GM04504 (cell line): ENCODE data around the gene GNB1L.

ENCODE experiments used
- DNase-seq: peaks from one replicate; pipeline ENCODE4 v3.0.0-alpha.2; 2012; ENCODE audit warnings: low read depth

Gene GNB1L

GRCh38 chr22:19748991-19749664 is 105.5 kb downstream of the GNB1L start:
- no peak for DNase-seq

- DNase-seq = no peak
These were observed 106.5 kb downstream of the GNB1L start for GRCh38 chr22:19748139-19748538.

- no peak for DNase-seq
These were observed 107.1 kb downstream of the GNB1L start for GRCh38 chr22:19747551-19747950.

GRCh38 chr22:19746726-19747125 is 107.9 kb downstream of the GNB1L start:
- DNase-seq = no peak

- no peak for DNase-seq
These were observed 109.2 kb downstream of the GNB1L start for GRCh38 chr22:19745155-19746101.

- no peak for DNase-seq
These were observed 110.2 kb downstream of the GNB1L start for GRCh38 chr22:19744350-19745006.

GRCh38 chr22:19743651-19744050 is 111.0 kb downstream of the GNB1L start:
- DNase-seq = no peak

- DNase-seq = no peak
These were observed 111.6 kb downstream of the GNB1L start for GRCh38 chr22:19743081-19743480.

GRCh38 chr22:19742160-19743066 is 112.3 kb downstream of the GNB1L start:
- no peak for DNase-seq

- DNase-seq = no peak
These were observed 113.6 kb downstream of the GNB1L start for GRCh38 chr22:19741053-19741452.

- DNase-seq = no peak
These were observed 114.1 kb downstream of the GNB1L start for GRCh38 chr22:19740586-19740985.

- no peak for DNase-seq
These were observed 114.7 kb downstream of the GNB1L start for GRCh38 chr22:19739911-19740449.

GRCh38 chr22:19739448-19739895 is 115.2 kb downstream of the GNB1L start:
- no peak for DNase-seq

GRCh38 chr22:19738664-19739447 is 115.8 kb downstream of the GNB1L start:
- no peak for DNase-seq

- no peak for DNase-seq
These were observed 116.6 kb downstream of the GNB1L start for GRCh38 chr22:19737846-19738663.

GRCh38 chr22:19735665-19736510 is 118.8 kb downstream of the GNB1L start:
- DNase-seq = no peak

- DNase-seq = no peak
These were observed 119.8 kb downstream of the GNB1L start for GRCh38 chr22:19734837-19735382.

- no peak for DNase-seq
These were observed 120.5 kb downstream of the GNB1L start for GRCh38 chr22:19734163-19734562.
